HFF-Myc (cell line): Measurements from ENCODE around the gene SNRNP200.
"Not testable (repeated sequence)": the region's sequence is repeated elsewhere in the genome, so short reads cannot be mapped to it uniquely, and the experiment has no call there.

Experiments used
- DNase-seq: peaks from one replicate; pipeline ENCODE4 v3.0.0-alpha.2; 2011; ENCODE audit warnings: low read depth; ENCODE audit errors: extremely low read depth
- H3K4me3 ChIP-seq: replicated peaks from 2 replicates; pipeline ENCODE4 v1.5.1; 2011; ENCODE audit warnings: low read depth, mild to moderate bottlenecking, control low read depth, low read length
- TF ChIP-seq, protein P1 (sequence below): IDR thresholded peaks from 2 replicates; pipeline ENCODE4 v1.5.1; 2012; ENCODE audit warnings: mild to moderate bottlenecking, low read depth, low read length, control low read depth; ENCODE audit errors: missing control alignments

Gene SNRNP200

DNA sequence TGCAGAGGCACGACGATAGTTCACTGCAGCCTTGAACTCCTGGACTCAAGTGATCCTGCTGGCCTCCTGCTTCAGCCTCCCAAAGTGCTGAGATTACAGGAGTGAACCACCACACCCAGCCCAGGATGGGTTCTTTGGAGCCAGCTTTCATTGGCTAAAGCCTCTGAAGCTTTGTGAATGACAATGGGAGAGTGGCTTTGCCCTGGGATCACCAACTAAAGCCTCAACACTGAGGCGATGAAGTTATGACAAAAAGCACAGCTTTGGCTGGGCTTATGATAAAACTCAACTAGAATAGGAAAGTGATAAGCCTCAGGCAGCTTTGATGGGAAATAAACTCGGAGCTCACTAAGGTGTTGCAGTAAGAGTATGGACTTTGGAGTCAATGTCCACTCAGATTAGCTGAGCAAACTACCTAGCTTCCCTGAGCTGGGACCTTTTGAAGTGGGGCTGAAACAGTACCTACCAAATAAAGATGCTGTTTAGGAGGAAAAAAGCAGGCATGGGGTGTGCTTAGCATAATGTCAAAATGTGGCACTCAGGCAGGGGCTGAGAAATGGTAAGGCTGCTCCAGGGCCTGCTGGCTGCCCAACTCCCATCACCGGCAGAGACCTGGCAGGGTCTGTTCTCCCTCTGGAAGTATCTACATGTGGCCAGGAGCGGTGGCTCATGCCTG, 43.9 kb downstream of the SNRNP200 start:
- H3K4me3 ChIP-seq: no peak overlapping the region
- DNase-seq: no peak
- TF ChIP-seq, protein P1, sequence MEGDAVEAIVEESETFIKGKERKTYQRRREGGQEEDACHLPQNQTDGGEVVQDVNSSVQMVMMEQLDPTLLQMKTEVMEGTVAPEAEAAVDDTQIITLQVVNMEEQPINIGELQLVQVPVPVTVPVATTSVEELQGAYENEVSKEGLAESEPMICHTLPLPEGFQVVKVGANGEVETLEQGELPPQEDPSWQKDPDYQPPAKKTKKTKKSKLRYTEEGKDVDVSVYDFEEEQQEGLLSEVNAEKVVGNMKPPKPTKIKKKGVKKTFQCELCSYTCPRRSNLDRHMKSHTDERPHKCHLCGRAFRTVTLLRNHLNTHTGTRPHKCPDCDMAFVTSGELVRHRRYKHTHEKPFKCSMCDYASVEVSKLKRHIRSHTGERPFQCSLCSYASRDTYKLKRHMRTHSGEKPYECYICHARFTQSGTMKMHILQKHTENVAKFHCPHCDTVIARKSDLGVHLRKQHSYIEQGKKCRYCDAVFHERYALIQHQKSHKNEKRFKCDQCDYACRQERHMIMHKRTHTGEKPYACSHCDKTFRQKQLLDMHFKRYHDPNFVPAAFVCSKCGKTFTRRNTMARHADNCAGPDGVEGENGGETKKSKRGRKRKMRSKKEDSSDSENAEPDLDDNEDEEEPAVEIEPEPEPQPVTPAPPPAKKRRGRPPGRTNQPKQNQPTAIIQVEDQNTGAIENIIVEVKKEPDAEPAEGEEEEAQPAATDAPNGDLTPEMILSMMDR: no peak

DNA sequence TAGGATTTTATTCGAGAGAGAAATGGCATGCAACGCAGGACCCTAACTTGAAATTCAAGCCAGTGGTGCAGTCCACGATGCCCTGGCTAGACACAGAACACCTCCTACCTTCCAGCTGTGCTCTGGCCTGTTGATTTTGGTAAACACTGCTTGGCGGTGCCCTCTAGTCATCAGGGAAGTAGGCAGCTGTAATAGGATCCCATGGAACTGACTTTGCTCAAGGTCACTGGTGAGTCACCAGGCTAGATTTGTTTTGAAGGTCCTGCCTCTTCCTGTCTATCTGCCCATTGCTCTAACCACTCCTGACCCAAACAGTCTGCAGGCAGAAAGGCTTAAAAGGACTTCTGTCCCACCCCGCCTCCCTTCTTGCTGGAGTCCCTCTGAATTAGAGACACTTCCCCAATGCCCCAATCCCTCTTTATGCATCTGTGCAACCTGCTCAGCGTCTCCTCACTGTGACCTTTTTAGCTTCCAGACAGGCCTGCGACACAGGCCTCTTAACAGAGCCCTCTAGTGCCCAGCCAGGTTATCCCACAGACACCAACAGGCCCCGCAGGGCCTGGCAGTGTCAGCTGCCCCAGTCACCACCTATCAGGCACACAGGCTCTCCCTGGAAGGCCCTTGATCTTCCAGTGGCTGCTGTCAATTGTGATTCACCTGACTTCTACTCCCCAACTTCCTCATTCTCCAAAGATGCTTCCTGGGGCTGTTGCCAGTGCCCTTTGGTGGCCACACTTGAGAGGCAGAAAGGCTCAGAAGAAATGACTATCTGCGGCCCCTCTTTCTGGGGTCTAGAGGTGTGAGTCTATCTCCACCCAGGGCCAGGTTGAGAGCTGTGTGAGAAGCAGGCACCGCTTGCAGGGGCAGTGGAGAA, 44.7 kb downstream of the SNRNP200 start:
- peak; percentile 81 for DNase-seq
- H3K4me3 ChIP-seq: no peak overlapping the region
- TF ChIP-seq, protein P1: peak; percentile 46

DNA sequence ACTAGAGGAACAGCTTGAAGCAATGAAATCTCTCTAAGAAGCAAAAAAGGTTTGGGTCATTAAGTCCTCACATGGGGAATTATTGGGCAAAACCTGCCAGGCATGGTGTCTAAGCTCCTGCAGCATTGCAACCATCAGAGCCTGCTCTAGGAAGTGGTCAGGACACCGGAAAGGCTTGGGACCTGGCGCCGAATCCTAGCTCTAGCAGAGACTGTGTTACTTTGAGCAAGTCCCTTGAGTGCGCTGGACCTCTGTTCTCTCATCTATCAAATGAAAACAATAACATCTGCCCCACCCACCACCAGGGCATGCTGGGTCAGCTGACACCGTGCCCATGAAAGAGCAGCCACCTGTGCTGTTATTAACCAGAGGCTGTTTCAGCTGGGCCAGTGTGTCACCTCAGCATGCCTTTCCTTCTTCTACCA, 45.8 kb downstream of the SNRNP200 start:
- no peak for DNase-seq
- TF ChIP-seq, protein P1: no peak
- no peak overlapping the region for H3K4me3 ChIP-seq

DNA sequence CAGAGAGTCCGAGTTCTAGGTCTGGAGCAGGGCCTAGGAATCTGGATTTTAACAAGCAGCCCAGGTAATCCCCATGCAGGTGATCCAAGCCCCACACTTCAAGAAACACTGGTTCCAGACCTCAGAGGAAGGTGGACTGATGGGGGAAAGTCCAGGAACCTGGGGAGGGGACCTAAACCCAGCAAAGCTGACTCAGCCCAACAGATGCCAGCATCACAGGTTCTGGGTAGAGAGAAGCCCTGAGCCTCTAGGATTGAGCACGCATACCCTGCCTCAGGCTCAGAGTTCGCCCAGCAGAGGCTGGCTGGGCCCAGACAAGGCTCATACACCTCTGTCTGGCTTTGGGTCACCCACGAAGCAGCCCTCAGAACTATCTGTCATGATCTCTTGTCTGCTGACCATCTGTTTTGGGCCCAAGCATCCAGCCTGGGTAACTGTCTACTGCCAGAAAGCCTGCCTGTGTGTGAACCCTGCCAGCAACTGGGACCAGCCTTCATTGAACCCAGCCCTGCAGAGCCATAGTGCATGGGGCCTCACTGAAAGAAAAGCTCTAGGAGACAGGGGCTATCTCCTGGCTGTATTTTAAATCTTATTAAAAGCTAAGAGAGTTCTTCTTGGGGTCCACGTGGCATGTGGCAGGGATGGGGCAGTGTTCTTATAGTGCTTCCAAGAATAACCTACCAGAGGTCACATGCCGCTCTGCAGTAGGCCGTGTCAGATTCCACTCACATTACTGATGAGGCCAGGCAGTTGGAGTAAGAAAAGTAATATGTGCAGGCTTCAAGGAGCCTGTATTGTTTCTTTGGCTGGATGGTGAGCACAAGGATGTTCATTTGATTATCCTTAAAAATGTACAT, 47.0 kb downstream of the SNRNP200 start:
- DNase-seq: no peak
- no peak overlapping the region for H3K4me3 ChIP-seq
- TF ChIP-seq, protein P1: no peak

DNA sequence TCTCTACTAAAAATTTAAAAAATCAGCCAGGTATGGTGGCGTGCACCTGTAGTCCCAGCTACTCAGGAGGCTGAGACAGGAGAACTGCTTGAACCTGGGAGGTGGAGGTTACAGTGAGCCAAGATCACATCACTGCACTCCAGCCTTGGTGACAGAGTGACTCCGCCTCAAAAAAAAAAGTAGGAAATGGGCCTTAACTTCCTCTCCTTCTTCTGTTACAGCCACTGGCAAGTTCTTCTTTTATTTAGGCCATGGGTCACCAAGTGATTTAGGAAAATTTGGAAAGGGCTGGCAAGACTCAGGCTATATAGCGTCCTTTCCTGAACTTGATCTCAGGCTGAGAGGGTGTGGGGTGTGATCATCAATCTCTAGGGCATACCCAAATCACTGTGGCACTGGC, 47.6 kb downstream of the SNRNP200 start:
- not testable (repeated sequence) for H3K4me3 ChIP-seq, DNase-seq

DNA sequence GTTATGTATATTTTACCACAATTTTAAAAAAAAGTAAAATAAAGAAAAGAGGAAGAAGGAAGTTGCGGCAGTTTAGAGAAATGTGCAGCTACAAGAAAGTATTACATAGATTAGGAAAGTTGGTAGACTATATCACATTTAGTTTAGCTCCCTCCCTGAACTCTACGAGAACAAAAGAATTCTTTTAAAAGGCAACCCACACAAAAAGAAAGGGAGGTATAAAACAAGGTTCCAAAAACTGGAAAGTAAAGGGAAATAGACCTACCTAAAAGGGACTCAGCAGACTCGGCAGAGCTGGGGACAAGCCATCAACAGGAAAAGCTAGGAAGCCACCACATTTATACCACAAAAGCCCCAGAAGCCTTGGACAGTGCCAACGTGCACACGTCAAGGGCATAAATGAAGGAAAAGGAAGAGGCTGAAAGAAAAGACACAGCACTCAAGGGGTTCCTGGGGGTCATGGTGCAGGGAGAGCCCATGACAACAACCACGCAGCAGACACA, 48.7 kb downstream of the SNRNP200 start:
- TF ChIP-seq, protein P1: no peak
- no peak for DNase-seq
- H3K4me3 ChIP-seq: no peak overlapping the region
